Measurements from ENCODE around the gene PALMD.

GRCh38 chr1:99725996-99726395 is 80.1 kb downstream of the PALMD start:
- TF ChIP-seq POLR2AphosphoS5 (IDR thresholded peaks at IDR 0.05) (no peak), POLR2A (IDR thresholded peaks at IDR 0.05) (no peak)
- TF ChIP-seq, protein P1, sequence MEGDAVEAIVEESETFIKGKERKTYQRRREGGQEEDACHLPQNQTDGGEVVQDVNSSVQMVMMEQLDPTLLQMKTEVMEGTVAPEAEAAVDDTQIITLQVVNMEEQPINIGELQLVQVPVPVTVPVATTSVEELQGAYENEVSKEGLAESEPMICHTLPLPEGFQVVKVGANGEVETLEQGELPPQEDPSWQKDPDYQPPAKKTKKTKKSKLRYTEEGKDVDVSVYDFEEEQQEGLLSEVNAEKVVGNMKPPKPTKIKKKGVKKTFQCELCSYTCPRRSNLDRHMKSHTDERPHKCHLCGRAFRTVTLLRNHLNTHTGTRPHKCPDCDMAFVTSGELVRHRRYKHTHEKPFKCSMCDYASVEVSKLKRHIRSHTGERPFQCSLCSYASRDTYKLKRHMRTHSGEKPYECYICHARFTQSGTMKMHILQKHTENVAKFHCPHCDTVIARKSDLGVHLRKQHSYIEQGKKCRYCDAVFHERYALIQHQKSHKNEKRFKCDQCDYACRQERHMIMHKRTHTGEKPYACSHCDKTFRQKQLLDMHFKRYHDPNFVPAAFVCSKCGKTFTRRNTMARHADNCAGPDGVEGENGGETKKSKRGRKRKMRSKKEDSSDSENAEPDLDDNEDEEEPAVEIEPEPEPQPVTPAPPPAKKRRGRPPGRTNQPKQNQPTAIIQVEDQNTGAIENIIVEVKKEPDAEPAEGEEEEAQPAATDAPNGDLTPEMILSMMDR (IDR thresholded peaks at IDR 0.05), result no peak
